Activated T-helper 1 cell treated with Interleukin-2 at 50 U/mL for 16 hours (primary cell): Measurements from ENCODE around the gene SOST.
"Not testable (repeated sequence)": the region's sequence is repeated elsewhere in the genome, so short reads cannot be mapped to it uniquely, and the experiment has no call there.

Experiments used
- DNase-seq: peaks from one replicate; pipeline ENCODE4 v3.0.0-alpha.2; 2020; ENCODE audit warnings: low read depth

The SOST gene

DNA sequence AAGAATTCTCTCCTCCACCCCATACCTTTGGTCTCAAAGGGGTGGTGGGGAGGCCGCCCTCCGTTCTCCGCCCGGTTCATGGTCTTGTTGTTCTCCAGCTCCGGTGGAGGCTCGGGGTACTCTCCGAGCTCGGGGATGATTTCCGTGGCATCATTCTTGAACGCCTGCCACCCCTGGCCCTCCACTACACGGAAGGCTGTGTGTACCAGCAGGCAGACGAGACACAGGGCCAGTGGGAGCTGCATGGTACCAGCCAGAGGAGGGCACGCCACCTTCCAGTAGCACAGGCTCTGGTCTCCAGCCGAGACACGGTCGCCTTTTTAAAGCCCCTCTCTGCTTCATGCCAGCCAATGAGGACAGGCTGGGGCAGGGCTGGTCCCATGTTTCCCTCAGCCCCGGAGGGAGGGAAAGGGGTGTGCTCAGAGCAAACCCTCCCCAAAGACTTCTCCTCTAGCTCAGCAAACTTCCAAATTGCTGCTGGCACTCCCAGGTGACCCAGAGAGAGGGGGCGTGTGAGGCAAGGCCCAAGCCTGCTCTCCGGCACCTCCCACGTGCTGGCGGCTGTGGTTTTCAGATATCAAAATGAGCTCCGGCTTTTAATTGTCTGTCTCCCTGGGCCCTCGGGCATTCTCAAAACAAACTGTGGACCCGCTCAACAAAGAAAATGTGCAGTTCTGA is at the start of gene SOST:
SOST (minus strand) TSS at position 295 of the 678 bp plus-strand sequence; CDS start at position 245, 50 bp downstream.
- DNase-seq = no peak

DNA sequence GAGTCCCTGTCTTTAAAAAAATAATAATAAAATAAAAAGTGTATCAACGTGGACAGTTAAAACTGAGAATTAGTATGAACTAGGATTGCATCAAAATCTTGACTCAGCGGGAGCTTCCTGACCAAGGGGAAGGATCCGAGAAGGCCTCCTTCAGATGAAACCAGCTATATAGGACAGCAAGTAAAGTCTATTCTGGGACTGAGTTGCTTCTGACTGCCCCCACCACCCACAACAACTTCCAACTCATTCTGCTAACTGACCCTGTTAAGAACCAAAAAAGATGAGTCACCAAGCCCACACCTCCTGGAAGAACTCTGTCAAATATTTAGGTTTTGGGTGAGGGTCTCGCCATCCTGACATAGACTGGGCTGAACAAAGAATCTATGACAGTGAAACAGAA is 49.5 kb upstream of the SOST start:
- DNase-seq = no peak

DNA sequence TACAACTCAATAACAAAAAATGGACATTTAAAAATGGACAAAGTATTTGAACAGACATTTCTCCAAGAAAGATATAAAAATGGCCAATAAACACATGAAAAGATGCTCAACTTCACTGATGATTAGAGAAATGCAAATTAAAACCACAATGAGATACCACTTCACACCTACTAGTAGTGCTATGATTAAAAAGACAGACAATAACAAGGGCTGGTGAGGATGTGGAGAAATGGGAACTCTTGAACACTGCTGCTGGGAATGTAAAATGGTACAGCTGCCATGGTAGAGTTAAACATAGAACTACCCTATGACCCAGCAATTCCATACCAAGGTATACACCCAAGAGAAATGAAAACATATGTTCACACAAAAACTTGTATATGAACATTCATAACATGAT is 46.5 kb upstream of the SOST start:
- no peak for DNase-seq

DNA sequence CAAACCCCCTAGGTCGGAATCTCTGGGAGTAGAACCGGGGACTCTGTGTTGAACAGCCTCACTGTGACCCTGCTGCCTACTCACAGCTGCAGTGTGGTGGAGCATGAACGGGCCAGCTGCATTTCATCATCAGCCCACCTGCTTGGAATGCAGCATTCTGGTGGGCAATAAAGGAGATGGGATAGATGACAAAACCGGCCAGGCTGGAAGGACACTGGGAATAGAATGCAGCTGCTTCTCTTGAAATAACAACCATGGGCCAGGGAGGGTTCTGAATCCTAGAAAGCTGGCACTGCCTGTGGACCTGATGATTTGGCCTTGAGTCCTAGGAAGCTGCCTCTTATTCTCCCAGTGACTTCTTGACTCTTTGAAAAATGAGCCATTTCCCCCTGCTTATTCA is 45.2 kb upstream of the SOST start:
- DNase-seq = no peak

DNA sequence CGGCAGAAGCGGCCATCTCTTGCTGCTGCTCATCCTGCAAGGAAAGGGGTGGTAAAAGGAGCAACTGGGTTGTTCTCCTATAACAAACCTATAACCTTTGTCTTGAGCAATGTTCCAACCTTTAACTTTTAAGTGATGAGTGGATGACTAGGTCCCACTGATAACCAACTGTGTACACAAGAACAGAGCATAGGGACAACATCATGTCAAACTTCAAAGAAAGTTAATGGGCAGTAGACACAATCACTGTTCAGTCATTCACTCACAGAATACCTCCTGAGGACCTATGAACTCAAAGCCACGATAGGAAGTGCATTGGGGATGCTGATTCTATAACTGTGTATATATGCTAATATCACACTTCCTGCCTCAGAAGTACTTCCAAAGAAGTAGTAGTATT is 43.3 kb upstream of the SOST start:
- DNase-seq = no peak

DNA sequence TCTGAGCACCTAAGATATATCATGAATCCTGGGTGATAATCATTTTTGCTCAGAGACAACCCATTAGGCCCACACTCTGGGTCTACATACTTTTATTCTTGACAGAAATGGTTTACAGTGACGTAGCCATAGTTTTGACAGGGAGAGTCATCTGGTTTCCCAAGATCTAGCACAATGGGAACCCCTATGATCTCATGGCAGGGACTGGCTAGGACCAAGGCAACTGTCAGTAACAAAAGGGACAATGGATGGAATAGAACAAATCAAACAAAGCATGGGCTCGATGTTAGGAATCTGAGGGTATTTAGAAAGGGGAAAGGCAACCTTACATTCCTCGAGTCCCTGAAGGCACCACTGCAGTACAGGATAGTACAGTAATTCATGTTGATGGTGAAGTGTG is 42.1 kb upstream of the SOST start:
- DNase-seq = no peak

DNA sequence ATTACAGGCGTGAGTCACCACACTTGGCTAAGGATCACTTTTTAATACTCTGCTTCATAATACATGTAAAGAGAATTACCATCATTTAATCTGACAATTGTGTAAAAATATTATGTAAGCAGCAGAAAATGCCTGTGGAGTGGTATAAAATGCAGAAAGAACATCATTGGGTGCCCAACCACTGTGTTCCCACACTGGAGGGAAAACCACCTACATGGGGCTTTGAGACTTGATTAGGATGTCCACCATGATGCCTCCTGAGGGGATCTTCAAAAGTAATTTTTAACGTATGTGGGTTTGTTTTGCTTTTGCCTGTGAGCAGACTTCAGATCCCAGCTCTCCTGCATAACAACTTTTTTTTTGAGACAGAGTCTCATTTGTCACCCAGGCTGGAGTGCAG is 40.5 kb upstream of the SOST start:
- DNase-seq = no peak

DNA sequence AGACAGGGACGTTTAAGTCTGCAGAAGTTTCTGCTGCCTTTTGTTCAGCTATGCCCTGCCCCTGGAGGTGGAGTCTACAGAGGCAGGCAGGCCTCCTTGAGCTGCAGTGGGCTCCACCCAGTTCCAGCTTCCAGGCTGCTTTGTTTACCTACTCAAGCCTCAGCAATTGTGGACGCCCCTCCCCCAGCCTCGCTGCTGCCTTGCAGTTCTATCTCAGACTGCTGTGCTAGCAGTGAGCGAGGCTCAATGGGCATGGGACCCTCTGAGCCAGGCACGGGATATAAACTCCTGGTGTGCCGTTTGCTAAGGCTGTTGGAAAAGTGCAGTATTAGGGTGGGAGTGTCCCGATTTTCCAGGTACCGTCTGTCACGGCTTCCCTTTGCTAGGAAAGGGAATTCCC is 39.4 kb upstream of the SOST start:
- DNase-seq = not testable (repeated sequence)

DNA sequence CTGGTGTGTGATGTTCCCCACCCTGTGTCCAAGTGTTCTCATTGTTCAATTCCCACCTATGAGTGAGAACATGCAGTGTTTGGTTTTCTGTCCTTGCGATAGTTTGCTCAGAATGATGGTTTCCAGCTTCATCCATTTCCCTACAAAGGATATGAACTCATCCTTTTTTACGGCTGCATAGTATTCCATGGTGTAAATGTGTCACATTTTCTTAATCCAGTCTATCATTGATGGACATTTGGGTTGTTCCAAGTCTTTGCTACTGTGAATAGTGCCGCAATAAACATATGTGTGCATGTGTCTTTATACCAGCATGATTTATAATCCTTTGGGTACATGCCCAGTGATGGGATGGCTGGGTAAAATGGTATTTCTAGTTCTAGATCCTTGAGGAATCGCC is 34.1 kb upstream of the SOST start:
- DNase-seq = not testable (repeated sequence)

DNA sequence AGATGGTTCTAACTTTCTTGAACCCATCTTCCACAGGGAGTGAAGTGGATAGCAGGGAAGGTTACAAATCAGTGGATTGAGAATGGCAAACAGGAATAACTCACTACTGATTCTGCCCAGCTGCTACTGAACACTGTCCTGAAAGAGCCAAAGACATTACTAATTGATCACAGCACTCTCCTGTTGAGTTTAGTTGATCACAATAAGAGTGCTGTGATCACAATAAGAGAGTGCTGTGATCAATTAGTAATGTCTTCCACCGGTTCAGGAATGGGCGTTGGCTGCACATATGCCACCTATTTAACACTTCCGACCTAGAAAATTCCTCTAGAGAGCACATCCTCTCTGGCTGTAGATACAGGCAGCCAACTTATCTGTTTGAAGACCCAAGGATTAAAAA is 33.0 kb upstream of the SOST start:
- no peak for DNase-seq

DNA sequence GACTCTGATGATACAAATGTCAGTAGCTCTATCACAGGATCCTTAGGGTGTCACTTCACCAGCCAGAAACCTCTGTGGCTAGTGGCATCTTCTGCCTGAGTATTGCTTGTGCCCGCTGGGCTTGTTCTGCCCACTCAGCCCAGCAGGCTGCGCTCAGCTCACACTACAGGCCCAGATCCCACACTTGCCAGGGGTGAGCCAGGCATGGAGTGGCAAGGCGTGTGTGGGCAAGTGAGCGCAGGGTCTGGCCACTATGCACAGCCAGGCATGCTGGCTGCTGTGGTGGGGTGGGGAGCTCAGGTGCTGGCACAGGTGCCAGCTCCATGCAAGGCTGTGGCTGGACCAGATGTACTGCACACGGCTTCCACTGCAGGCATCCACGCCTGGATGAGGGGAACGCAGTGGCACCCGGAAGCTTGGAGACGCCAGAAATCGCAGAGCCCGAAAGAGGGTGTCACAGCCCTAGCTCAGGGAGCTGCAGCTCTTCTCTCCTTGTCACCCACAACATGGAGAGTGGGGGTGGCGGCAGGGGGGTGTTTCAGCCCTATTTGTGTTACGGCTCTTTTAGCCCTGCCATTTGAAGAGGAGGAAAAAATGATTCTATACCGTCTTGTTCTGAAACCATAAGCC is 31.8 kb upstream of the SOST start:
- DNase-seq = no peak

DNA sequence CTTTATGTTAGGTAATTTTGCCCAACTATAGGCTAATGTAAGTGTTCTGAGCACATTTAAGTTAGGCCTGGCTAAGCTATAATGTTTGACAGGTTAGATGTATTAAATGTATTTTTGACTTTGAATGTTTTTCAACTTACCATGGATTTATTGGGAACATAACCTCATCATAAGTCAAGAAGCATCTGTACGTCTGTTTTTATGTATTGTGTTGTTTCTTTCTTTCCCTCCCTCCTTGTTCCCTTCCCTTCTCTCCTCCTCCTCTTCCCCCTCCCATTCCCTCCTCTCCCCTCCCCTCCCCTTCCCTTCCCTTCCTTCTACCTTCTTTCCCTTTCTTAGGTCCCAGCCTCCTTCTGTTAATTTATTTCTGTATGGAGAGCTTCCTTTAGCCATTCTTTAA is 30.9 kb upstream of the SOST start:
- DNase-seq = no peak

DNA sequence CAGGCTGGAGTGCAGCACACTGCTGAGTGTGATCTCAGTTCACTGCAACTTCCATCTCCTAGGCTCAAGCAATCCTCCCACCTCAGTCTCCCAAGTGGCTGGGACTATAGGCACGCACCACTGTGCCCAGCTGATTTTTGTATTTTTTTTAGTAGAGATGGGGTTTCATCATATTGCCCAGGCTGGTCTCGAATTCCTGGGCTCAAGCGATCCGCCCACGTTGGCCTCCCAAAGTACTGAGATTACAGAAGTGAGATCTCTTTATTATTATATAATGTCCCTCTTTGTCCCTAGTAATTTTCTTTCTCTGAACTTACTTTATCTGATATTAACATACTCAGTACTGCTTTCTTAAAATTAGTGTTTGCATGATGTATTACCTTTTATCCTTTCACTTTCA is 29.9 kb upstream of the SOST start:
- DNase-seq = no peak

DNA sequence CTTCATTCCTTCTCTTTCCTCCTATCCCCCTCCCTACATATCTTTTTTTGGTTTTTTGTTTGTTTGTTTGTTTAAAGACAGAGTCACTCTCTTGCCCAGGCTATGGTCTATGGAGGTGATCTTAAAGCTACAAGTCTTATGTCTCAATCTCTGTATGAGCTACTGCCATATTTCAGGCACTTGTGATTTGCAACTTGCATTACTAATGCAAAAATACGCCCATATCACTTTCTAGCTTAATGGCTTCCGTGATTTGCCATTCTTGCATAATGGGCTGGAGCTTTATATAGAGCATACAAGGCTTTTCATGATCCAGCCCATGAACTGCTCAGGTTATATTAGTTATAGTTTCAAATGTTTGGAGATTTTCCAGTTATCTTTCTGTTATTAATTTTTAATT is 29.1 kb upstream of the SOST start:
- DNase-seq = no peak

DNA sequence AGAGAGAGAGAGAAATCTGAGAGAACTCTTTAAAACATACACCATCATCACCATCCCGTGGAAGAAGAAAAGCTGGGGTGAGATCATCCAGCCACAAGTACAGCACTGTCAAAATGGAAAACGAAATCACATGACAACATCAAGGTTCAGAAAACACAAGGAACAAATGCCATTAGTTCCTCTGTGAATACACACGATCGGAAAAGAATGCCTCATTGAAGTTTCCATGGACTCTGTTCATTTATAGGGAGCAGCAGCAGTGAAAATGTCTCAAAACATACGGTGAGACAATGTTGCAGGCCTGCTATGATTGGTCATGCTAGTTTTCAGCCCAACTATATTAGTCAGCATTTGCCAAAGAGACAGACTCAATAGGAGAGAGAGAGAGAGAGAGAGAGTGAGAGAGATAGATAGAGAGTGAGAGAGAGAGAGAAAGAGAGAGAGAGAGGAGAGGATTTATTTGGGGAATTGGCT is 26.1 kb upstream of the SOST start:
- no peak for DNase-seq

DNA sequence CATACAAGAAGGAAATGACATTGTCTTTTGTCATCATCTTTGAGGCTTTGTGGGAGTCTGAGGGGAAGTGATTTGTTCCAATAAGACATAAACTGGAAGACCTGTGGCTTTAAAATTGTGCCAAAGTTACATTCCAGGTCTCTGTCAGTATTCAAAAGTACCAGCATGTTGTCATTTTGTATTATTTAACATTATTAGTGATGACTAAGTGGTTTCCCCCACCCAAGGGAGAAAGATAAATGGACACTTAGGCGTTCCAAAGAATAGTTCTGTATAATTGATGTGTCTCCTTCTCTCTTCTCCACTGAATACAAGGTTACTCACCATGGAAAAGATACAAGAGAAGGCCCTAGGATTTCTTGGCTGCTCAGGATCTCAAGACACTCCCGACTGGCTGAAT is 25.5 kb upstream of the SOST start:
- DNase-seq = no peak

DNA sequence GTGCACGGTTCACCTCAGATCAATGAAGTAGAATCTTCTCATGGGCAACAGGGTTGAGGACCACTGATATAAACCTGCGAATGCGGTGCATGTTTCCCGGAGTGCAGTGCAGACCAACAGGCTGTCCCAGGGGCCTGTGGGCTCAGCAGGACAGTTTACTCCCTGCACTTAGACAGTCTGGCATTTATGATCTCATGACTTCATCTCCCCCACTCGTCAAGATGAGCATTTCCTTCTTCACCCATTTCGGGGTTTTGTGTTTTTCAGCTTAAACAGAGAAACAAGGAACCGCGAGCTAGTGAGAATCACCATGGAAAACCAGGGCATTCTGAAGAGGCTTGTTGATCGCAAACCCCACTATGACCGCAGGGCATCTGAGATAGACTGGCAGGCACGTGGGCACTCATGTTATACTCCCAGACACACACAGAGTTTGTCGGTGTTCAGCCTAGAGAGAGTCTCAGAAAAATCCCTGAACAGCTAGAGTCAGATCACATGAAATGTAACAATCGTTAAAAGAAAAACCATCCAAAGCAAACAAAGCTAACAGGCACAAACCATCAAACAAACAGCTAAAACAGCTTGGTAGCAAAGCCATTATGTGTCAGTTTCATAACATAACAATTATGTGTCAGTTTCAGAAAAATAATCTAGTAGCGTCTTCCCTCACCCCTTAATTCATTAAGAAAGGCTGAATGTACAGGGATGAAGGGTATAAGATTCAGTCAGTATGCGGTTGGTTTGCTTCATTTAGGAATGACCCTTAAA is 24.5 kb upstream of the SOST start:
- no peak for DNase-seq

DNA sequence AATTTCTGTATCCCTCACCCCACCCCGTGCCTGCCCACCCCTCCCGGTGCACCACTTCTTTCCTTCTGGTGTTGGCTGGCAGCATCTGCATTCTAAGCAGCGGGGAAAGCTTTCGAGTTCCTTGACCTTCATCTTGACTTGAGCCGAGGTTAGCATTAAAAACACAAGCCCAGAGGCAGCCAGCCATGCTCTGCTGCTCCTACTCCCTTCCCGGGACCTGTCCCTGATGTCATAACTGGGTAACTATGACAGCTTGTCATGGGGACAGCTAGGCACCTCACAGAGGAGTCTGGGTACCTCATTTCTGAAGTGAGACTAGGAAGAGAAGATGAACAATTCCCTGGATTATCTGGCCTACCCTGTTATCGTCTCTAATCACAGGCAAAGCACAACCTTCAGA is 21.5 kb upstream of the SOST start, which contains the start of gene CFAP97D1:
CFAP97D1 (plus strand) TSS at position 301 of the 400 bp plus-strand sequence; CDS start at position 329, 28 bp downstream.
- no peak for DNase-seq

DNA sequence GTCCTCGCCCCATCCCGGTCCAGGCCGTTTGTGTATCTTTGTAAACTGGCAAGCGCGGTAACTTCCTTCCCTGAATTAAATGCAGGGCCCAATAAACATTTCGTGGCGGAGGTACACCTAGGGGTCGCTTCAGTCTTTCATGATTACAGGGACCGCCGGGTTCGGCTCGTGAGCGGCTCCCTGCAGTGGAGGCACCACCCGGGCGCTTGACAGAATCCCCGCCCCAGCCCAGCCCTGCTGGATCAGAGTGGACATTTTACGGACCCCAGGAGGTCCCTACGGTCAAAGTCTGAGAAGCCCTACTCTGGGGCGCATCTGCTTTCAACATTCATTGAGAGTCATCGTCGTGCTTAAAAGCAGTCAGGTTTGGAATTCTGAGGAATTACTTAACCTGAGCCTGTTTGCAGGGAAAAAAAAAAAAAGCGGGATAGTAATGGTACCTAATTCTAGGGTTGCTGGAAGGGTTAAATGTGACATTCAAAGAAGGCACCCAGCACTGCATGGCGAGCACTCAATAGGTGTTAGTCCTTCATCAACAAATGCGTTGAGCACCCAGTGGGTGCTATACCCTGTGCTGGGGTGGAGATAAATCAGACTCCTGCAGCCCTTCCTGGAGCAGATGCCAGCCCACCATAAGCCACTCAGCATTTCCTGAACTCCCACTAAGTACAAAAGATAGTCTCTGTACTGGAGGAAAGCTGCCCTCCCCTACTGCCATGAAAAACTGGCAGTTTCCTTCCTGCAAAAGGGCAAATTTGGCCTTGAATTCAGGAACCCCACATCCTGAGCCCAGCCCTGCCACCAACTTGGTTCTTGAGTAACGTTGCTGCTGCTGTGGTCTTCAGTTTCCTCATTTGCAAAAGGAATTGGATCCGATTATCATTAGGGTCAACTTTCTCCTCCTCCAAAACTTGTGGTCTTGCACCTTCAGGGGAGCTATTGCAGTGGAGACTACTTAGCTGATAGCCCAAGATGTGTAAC is 20.8 kb upstream of the SOST start:
- no peak for DNase-seq

DNA sequence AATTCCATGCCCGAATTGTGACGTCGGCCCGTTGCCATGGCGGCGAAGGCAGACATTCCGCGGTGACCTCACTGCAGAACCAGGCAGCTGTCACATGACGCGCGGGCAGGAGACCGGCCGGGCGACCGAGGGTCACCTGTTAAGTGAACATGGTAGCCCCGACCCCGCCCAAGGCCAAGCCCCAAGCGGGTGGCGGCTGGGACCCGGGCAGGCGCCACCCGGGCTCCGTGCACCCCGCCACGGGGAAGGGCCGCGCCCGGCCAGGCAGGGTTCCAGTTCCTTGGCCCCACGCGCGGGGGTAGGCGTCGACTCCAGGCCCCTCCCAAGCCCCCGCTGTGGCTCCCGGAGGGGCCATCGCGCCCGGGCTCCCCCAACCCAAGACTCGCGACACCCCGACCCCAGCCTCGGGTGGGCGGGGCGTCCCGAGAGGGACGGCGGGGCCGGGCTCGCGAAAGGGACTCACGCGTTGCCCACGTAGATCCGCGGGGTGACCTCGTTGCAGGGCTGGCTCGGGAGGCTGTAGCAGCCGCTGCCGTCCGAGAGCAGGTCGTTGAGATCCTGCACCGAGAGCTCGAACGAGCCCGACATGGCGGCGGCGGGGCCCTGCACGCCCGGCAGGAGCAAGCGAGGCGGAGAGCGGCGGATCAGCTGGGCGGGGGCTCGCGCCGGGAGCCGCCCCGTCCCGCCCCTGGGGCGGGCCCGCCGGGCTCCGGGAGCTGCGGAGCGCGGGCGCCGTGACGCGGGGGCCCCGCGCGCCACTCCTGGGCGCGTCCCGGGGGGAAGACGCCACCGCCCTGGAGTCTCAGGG is 19.9 kb upstream of the SOST start, which contains the start of gene DUSP3:
DUSP3 (minus strand) TSS at position 641 of the 808 bp plus-strand sequence; CDS start at position 588, 53 bp downstream.
- peak; percentile 67 for DNase-seq
